C4-2B (cell line): ENCODE data around the gene CCDC191.

Experiments used
- CTCF ChIP-seq: fragments of 450-650 bp; conservative IDR thresholded peaks from 2 replicates; pipeline ENCODE4 v1.5.1; 2017; ENCODE audit warnings: mild to moderate bottlenecking
- ZFX ChIP-seq: fragments of 450-650 bp; IDR thresholded peaks from 2 replicates; pipeline ENCODE4 v1.6.1; 2017

- TF ChIP-seq CTCF = no peak
- TF ChIP-seq ZFX = no peak
These were observed 20.4 kb upstream of the CCDC191 start for GRCh38 chr3:114076711-114077110.
